GM12872 (cell line): Measurements from ENCODE around the gene C10orf88.

Experiments
- CTCF ChIP-seq: IDR thresholded peaks from 3 replicates; pipeline ENCODE4 v1.5.1; 2011; ENCODE audit warnings: low read depth, mild to moderate bottlenecking, low read length, moderate library complexity; ENCODE audit not compliant: insufficient read depth

C10orf88 gene

GRCh38 chr10:122962405-122962804 lies 8.4 kb upstream of the C10orf88 start:
- TF ChIP-seq CTCF = no peak

GRCh38 chr10:122957474-122957873 lies 3.4 kb upstream of the C10orf88 start:
- no peak for TF ChIP-seq CTCF

- TF ChIP-seq CTCF = no peak
These were observed 1.9 kb upstream of the C10orf88 start for GRCh38 chr10:122955892-122956291.

GRCh38 chr10:122954731-122955050 lies 664 bp upstream of the C10orf88 start:
- TF ChIP-seq CTCF = no peak

GRCh38 chr10:122949296-122949695 lies 4.7 kb downstream of the C10orf88 start:
- no peak for TF ChIP-seq CTCF

GRCh38 chr10:122939856-122940543 lies 14.0 kb downstream of the C10orf88 start:
- no peak for TF ChIP-seq CTCF

GRCh38 chr10:122939133-122939855 lies 14.7 kb downstream of the C10orf88 start:
- TF ChIP-seq CTCF = no peak
